BJ (cell line): ENCODE measurements around the gene TMEFF2. TPM values are rescaled to one million over a fixed set of nuclear protein-coding genes. Genes with fewer than 3 reads are reported as not detected.

Experiments
- CTCF ChIA-PET: fragments of 350-600 bp; formaldehyde crosslinking; extraction: SDS; loops from one replicate; lab custom pipeline; 2021; ENCODE audit warnings: antibody characterized with exemption, inconsistent platforms; lab: Yijun Ruan, JAX
- POLR2A ChIA-PET: fragments of 300-600 bp; sonication (Branson Sonifier 250); formaldehyde crosslinking; extraction: SDS; loops from one replicate; lab custom pipeline; 2021; ENCODE audit warnings: antibody characterized with exemption; lab: Charles Lee
- DNase-seq: peaks from one replicate; pipeline ENCODE4 v3.0.0-alpha.2; 2011; ENCODE audit warnings: low read depth
- H3K27me3 ChIP-seq: 2 replicates; pipeline ENCODE4 v1.6.0; 2011; ENCODE audit warnings: low read length; ENCODE audit not compliant: control insufficient read depth, insufficient read depth
- H3K36me3 ChIP-seq: 2 replicates; pipeline ENCODE4 v1.5.1; 2011; ENCODE audit warnings: low read length; ENCODE audit not compliant: control insufficient read depth, insufficient read depth
- H3K4me3 ChIP-seq: 2 replicates; pipeline ENCODE4 v1.5.1; 2011; ENCODE audit warnings: low read depth, mild to moderate bottlenecking, control low read depth, low read length
- polyA plus RNA-seq: library from polyadenylated mRNA; depleted of rRNA; stranded (reverse); fragments of >200 nt; gene quantifications from 2 replicates; pipeline ENCODE4 v1.2.3, GENCODE V29; 2011
- TF ChIP-seq, protein P1 (sequence below): IDR thresholded peaks from 2 replicates; pipeline ENCODE4 v1.5.1; 2011; ENCODE audit warnings: low read depth, mild to moderate bottlenecking, control low read depth, inconsistent platforms, low read length, moderate library complexity; ENCODE audit not compliant: insufficient read depth

TMEFF2 gene
- polyA plus RNA-seq, 1 experiment = 0.33 TPM

GRCh38 chr2:192206399-192206798 is 11.7 kb upstream of the TMEFF2 start:
- Histone ChIP-seq H3K36me3 (no peaks in the 10 kb centered on the region), H3K4me3 (no peak overlapping the region), H3K27me3 (no peaks in the 10 kb centered on the region)
- DNase-seq = no peak
- CTCF ChIA-PET = interaction anchor here (1.1 to 1.5 kb wide), 3 partner anchors 12 to 394 kb away, joined by 3 to 4 read pairs (median 4); partner anchors contain the start of gene TMEFF2
- TF ChIP-seq, protein P1, sequence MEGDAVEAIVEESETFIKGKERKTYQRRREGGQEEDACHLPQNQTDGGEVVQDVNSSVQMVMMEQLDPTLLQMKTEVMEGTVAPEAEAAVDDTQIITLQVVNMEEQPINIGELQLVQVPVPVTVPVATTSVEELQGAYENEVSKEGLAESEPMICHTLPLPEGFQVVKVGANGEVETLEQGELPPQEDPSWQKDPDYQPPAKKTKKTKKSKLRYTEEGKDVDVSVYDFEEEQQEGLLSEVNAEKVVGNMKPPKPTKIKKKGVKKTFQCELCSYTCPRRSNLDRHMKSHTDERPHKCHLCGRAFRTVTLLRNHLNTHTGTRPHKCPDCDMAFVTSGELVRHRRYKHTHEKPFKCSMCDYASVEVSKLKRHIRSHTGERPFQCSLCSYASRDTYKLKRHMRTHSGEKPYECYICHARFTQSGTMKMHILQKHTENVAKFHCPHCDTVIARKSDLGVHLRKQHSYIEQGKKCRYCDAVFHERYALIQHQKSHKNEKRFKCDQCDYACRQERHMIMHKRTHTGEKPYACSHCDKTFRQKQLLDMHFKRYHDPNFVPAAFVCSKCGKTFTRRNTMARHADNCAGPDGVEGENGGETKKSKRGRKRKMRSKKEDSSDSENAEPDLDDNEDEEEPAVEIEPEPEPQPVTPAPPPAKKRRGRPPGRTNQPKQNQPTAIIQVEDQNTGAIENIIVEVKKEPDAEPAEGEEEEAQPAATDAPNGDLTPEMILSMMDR = no peak
- POLR2A ChIA-PET = no interaction called here

DNA sequence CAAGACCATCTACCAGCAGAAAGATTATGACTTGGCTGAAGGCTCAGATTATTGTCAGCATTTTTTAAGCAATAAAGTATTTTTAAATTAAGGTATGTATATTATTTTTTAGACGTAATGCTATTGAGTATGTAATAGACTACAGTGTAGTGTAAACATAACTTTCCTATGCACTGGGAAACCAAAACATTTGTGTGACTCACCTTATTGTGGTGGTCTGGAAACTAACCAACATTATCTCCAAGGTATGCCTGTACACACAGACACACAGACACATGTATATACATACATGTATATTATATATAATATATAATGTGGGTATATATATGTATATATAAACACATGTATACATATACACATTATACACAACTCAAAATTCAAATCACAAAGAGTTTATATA is 9.1 kb upstream of the TMEFF2 start:
- no peaks in the 10 kb centered on the region for H3K36me3 ChIP-seq
- no peaks in the 10 kb centered on the region for H3K27me3 ChIP-seq
- ChIA-PET POLR2A (no interaction called here), CTCF (no interaction called here)
- no peak overlapping the region for H3K4me3 ChIP-seq
- DNase-seq = no peak
- TF ChIP-seq, protein P1 = no peak

- H3K36me3 ChIP-seq = no peaks in the 10 kb centered on the region
- CTCF ChIA-PET = no interaction called here
- no peak for DNase-seq
- peaks cover 2% of the 10 kb centered on the region; the same call in 1 of the 2 replicates for H3K27me3 ChIP-seq
- no peak overlapping the region for H3K4me3 ChIP-seq
- TF ChIP-seq, protein P1 = no peak
- POLR2A ChIA-PET = no interaction called here
Measured at GRCh38 chr2:192202373-192202772, 7.6 kb upstream of the TMEFF2 start.

DNA sequence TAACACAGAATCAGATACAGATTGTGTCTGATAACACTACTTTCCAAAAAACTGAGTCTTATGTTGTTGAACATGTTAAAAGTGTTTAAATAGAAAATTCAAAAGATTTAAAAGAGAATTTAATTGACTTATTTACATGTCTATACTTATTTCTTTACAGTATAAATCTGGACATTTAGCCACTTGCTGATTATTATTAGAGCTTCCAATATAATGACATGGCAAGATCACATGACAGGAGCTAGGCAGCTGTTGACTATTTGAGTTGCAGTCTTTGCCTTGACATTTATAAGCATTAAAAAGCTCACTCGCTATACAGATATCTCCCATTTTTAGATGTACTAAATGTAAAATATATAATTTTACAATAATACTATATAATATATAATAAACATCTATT is 6.4 kb upstream of the TMEFF2 start:
- TF ChIP-seq, protein P1 = no peak
- Histone ChIP-seq H3K4me3 (no peak overlapping the region), H3K36me3 (no peaks in the 10 kb centered on the region), H3K27me3 (peaks cover 8% of the 10 kb centered on the region)
- ChIA-PET CTCF (interaction anchor here (0.7 to 1.1 kb wide), 3 partner anchors 15 to 86 kb away, joined by 3 to 4 read pairs (median 4); no protein-coding TSS in a partner anchor), POLR2A (no interaction called here)
- no peak for DNase-seq

DNA sequence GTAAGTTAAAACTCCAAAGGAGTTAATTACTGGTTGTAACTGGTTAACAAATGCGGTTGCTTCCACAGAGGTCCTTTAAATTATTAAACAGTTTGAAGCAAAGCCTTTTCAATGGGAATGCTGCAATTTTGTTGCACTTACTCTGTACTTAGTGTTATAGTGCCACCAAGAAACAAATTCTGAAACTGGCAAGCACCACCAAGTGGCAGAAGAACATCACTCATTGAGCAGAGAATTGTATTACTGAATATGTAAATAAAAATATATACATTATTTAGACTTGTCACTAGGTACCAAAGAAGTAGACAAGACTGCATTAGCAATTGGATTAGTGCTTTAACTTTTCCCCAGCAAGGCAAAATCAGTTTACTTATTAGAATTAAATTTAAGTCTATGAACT is 2.6 kb upstream of the TMEFF2 start:
- Histone ChIP-seq H3K4me3 (no peak overlapping the region), H3K36me3 (no peaks in the 10 kb centered on the region), H3K27me3 (peaks cover 34% of the 10 kb centered on the region)
- no peak for DNase-seq
- CTCF ChIA-PET = no interaction called here
- TF ChIP-seq, protein P1 = no peak
- POLR2A ChIA-PET = no interaction called here
